HG03039 (cell line): ENCODE results near the gene VPS51.

Source experiments
- ATAC-seq: cut with Tn5 transposase; IDR thresholded peaks from one replicate; pipeline ENCODE4 v1.9.1; 2021; ENCODE audit warnings: mild to moderate bottlenecking, moderate library complexity; ENCODE audit not compliant: unreplicated experiment

VPS51 gene

GRCh38 chr11:65104628-65105027, 8.6 kb downstream of the VPS51 start:
- ATAC-seq: no peak

GRCh38 chr11:65107078-65107477, 11.1 kb downstream of the VPS51 start:
- no peak for ATAC-seq

- ATAC-seq: no peak
Observed at GRCh38 chr11:65107751-65108468, 11.9 kb downstream of the VPS51 start.

GRCh38 chr11:65108469-65109123, 12.6 kb downstream of the VPS51 start:
- no peak for ATAC-seq

GRCh38 chr11:65109231-65110198, 13.5 kb downstream of the VPS51 start:
- ATAC-seq: no peak

- no peak for ATAC-seq
Observed at GRCh38 chr11:65110354-65110861, 14.4 kb downstream of the VPS51 start.

- ATAC-seq: no peak
Observed at GRCh38 chr11:65111159-65111743, 15.2 kb downstream of the VPS51 start.

GRCh38 chr11:65111744-65112545, 15.9 kb downstream of the VPS51 start, which contains the start of gene TM7SF2:
TSS of gene TM7SF2 (plus strand) at chr11:65111872. CDS start at chr11:65112016, 144 bp downstream.
- ATAC-seq: peak; percentile 63

- no peak for ATAC-seq
Observed at GRCh38 chr11:65112546-65113360, 16.7 kb downstream of the VPS51 start.

- ATAC-seq: no peak
Observed at GRCh38 chr11:65113361-65113756, 17.3 kb downstream of the VPS51 start.

GRCh38 chr11:65113839-65114238, 17.8 kb downstream of the VPS51 start:
- ATAC-seq: no peak

GRCh38 chr11:65114538-65115171, 18.6 kb downstream of the VPS51 start:
- ATAC-seq: no peak

- ATAC-seq: no peak
Observed at GRCh38 chr11:65115361-65116082, 19.5 kb downstream of the VPS51 start.

GRCh38 chr11:65116370-65117205, 20.6 kb downstream of the VPS51 start:
- ATAC-seq: no peak

GRCh38 chr11:65117206-65118096, 21.4 kb downstream of the VPS51 start, which contains the start of gene ZNHIT2:
TSS of gene ZNHIT2 (minus strand) at chr11:65117701. CDS start at chr11:65117653, 48 bp downstream.
- ATAC-seq: peak; percentile 49
